Measurements from ENCODE around the gene GPR146. TPM values are rescaled to one million over a fixed set of nuclear protein-coding genes. Genes with fewer than 3 reads are reported as not detected.

GPR146 gene
- total and polyA plus RNA-seq, 10 donors = 3.9 to 19.2 (median 10.1) TPM

DNA sequence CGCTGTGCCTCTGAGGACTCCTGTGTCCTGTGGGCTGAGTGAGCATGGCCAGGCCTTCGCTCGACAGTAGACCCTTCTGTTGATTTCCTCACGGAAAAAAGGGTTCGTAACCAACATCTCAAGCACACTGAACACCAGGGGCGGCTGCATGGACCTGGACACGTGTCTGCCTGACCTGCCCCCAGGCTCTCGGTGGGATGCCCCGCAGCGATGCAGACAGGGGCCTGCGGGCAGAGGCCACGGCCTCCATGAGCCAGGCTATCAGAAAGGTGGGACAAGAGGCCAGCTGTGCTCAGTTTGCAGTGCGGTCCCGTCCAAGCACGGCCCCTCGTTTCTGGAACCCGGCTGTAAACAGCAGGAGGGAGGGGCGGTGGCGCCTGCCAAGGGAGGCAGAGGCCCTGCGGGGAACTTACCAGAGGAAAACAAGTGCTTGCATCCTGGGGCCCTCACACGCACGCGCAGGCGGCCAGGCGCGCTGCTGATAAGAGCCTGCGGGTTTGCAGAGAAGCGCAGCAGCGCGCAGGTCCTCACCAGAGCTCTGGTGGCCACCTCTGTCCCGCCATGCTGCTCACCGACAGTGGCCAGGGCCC lies 10.6 kb downstream of the GPR146 start:
- H3K4me3 ChIP-seq = peak overlapping the region in 7 of 8 donors; percentile 10 to 58 (median 21)
- peaks cover 0 to 52% (median 0%) of the 10 kb centered on the region in 7 donors for H3K27me3 ChIP-seq (replicated peaks in 1 of 7)
- TF ChIP-seq POLR2A (IDR thresholded peaks at IDR 0.05) (no peak), POLR2AphosphoS5 (IDR thresholded peaks at IDR 0.05) (peak; percentile 63 to 84 (median 77))
- TF ChIP-seq, protein P1, sequence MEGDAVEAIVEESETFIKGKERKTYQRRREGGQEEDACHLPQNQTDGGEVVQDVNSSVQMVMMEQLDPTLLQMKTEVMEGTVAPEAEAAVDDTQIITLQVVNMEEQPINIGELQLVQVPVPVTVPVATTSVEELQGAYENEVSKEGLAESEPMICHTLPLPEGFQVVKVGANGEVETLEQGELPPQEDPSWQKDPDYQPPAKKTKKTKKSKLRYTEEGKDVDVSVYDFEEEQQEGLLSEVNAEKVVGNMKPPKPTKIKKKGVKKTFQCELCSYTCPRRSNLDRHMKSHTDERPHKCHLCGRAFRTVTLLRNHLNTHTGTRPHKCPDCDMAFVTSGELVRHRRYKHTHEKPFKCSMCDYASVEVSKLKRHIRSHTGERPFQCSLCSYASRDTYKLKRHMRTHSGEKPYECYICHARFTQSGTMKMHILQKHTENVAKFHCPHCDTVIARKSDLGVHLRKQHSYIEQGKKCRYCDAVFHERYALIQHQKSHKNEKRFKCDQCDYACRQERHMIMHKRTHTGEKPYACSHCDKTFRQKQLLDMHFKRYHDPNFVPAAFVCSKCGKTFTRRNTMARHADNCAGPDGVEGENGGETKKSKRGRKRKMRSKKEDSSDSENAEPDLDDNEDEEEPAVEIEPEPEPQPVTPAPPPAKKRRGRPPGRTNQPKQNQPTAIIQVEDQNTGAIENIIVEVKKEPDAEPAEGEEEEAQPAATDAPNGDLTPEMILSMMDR (IDR thresholded peaks at IDR 0.05 in 8 of 11, conservative IDR thresholded peaks at IDR 0.05 in 3 of 11) = no peak
- peak; percentile 89 for DNase-seq
- peaks cover 0 to 15% (median 8%) of the 10 kb centered on the region in 6 donors for H3K36me3 ChIP-seq
- H3K4me1 ChIP-seq = peaks cover 29 to 77% (median 60%) of the 10 kb centered on the region in 6 donors
- peak overlapping the region in 6 of 8 donors; percentile 47 to 77 (median 62) for H3K27ac ChIP-seq
- no peaks in the 10 kb centered on the region for H3K9me3 ChIP-seq
- WGBS, 5 donors = 17 to 32% (median 24%) methylated on average over 11 to 32 of the region's 32 CpGs
- intact Hi-C loops (cut with DNase I; ENCODE audit: low total_unique reads) = no loop called here

GRCh38 chr7:1055491-1055955 lies 11.2 kb downstream of the GPR146 start:
- no peak for DNase-seq
- peak overlapping the region in 6 of 8 donors; percentile 47 to 77 (median 62) for H3K27ac ChIP-seq
- no peak for TF ChIP-seq POLR2A (IDR thresholded peaks at IDR 0.05)
- no peak for TF ChIP-seq POLR2AphosphoS5 (IDR thresholded peaks at IDR 0.05)
- TF ChIP-seq, protein P1 (IDR thresholded peaks at IDR 0.05 in 8 of 11, conservative IDR thresholded peaks at IDR 0.05 in 3 of 11) = no peak
- intact Hi-C loops (cut with DNase I; ENCODE audit: low total_unique reads) = no loop called here
- 11 to 30% (median 19%) methylated on average over 6 to 15 of the region's 15 CpGs for WGBS, 5 donors
- peaks cover 0 to 15% (median 8%) of the 10 kb centered on the region in 6 donors for H3K36me3 ChIP-seq
- peak overlapping the region in 7 of 8 donors; percentile 10 to 58 (median 21) for H3K4me3 ChIP-seq
- peaks cover 0 to 55% (median 0%) of the 10 kb centered on the region in 7 donors for H3K27me3 ChIP-seq (replicated peaks in 1 of 7)
- no peaks in the 10 kb centered on the region for H3K9me3 ChIP-seq
- peaks cover 25 to 77% (median 62%) of the 10 kb centered on the region in 6 donors for H3K4me1 ChIP-seq

- intact Hi-C loops (cut with DNase I; ENCODE audit: low total_unique reads) = no loop called here
- Histone ChIP-seq H3K27me3 (replicated peaks in 1 of 7) (peaks cover 0 to 55% (median 0%) of the 10 kb centered on the region in 7 donors), H3K36me3 (peaks cover 0 to 15% (median 8%) of the 10 kb centered on the region in 6 donors), H3K4me1 (peaks cover 23 to 77% (median 65%) of the 10 kb centered on the region in 6 donors), H3K4me3 (peak overlapping the region in 6 of 8 donors; percentile 11 to 58 (median 22)), H3K9me3 (no peaks in the 10 kb centered on the region), H3K27ac (peak overlapping the region in 5 of 8 donors; percentile 54 to 77 (median 66))
- WGBS, 5 donors = 38 to 65% (median 45%) methylated on average over 21 to 36 of the region's 36 CpGs
- TF ChIP-seq POLR2AphosphoS5 (IDR thresholded peaks at IDR 0.05) = peak; percentile 46 to 72 (median 67)
- TF ChIP-seq, protein P1 (IDR thresholded peaks at IDR 0.05 in 8 of 11, conservative IDR thresholded peaks at IDR 0.05 in 3 of 11) = no peak
- DNase-seq = peak; percentile 84
These were observed 11.8 kb downstream of the GPR146 start for GRCh38 chr7:1055956-1056784.
